ENCODE results near the gene GPR4.
A peak's percentile ranks its signal among the peaks of the same experiment; 100 is the strongest.
"Not testable (repeated sequence)": the region's sequence is repeated elsewhere in the genome, so short reads cannot be mapped to it uniquely, and the experiment has no call there.

Gene GPR4

GRCh38 chr19:45621976-45622503 lies 20.0 kb upstream of the GPR4 start:
- DNase-seq (ENCODE audit: low read depth): no peak

- DNase-seq (ENCODE audit: low read depth): no peak
These were observed 19.4 kb upstream of the GPR4 start for GRCh38 chr19:45621389-45621788.

- no peak for DNase-seq (ENCODE audit: low read depth)
These were observed 14.6 kb upstream of the GPR4 start for GRCh38 chr19:45616704-45617017.

- peak; percentile 92 for DNase-seq (ENCODE audit: low read depth)
These were observed 14.0 kb upstream of the GPR4 start for GRCh38 chr19:45615795-45616703.

GRCh38 chr19:45615056-45615455 lies 13.0 kb upstream of the GPR4 start:
- DNase-seq (ENCODE audit: low read depth): not testable (repeated sequence)

- DNase-seq (ENCODE audit: low read depth): peak; percentile 70
These were observed 12.1 kb upstream of the GPR4 start for GRCh38 chr19:45613926-45614725.

- no peak for DNase-seq (ENCODE audit: low read depth)
These were observed 6.9 kb upstream of the GPR4 start for GRCh38 chr19:45608948-45609347.

GRCh38 chr19:45607071-45608029 lies 5.3 kb upstream of the GPR4 start:
- DNase-seq (ENCODE audit: low read depth): peak; percentile 36

GRCh38 chr19:45601115-45601514 lies 897 bp downstream of the GPR4 start:
- no peak for DNase-seq (ENCODE audit: low read depth)

GRCh38 chr19:45600340-45600885 lies 1.6 kb downstream of the GPR4 start:
- DNase-seq (ENCODE audit: low read depth): no peak

- DNase-seq (ENCODE audit: low read depth): no peak
These were observed 2.7 kb downstream of the GPR4 start for GRCh38 chr19:45599286-45599685.

GRCh38 chr19:45598267-45599001 lies 3.6 kb downstream of the GPR4 start:
- no peak for DNase-seq (ENCODE audit: low read depth)

GRCh38 chr19:45597425-45598111 lies 4.4 kb downstream of the GPR4 start:
- no peak for DNase-seq (ENCODE audit: low read depth)

GRCh38 chr19:45595814-45596213 lies 6.2 kb downstream of the GPR4 start:
- DNase-seq (ENCODE audit: low read depth): no peak

- no peak for DNase-seq (ENCODE audit: low read depth)
These were observed 8.5 kb downstream of the GPR4 start for GRCh38 chr19:45593520-45593919.

- no peak for DNase-seq (ENCODE audit: low read depth)
These were observed 9.6 kb downstream of the GPR4 start for GRCh38 chr19:45592366-45592765.

- DNase-seq (ENCODE audit: low read depth): no peak
These were observed 10.4 kb downstream of the GPR4 start for GRCh38 chr19:45591638-45592005.

- no peak for DNase-seq (ENCODE audit: low read depth)
These were observed 10.9 kb downstream of the GPR4 start for GRCh38 chr19:45591004-45591637.

- DNase-seq (ENCODE audit: low read depth): no peak
These were observed 11.6 kb downstream of the GPR4 start for GRCh38 chr19:45590300-45591003.

Data from fibroblast of the conjunctiva (primary cell).